Activated naive CD8-positive, alpha-beta T cell treated with anti-CD3 and anti-CD28 coated beads, Interleukin-2, amount 50 U/mL, for 24 hours (primary cell): Measurements from ENCODE around the gene SNRPA.
A peak's percentile ranks its signal among the peaks of the same experiment; 100 is the strongest.
"Not testable (repeated sequence)": the region's sequence is repeated elsewhere in the genome, so short reads cannot be mapped to it uniquely, and the experiment has no call there.

ENCODE experiments used
- ATAC-seq: fragments of 150-1000 bp; cut with Tn5 transposase; one replicate; pipeline ENCODE4 v1.10.0; 2021
- DNase-seq: peaks from one replicate; pipeline ENCODE4 v3.0.0; 2021
- H3K27ac Mint-ChIP-seq: one replicate; pipeline ENCODE4 v1.8.0; 2021; ENCODE audit warnings: mild to moderate bottlenecking, mixed read lengths
- H3K27me3 Mint-ChIP-seq: one replicate; pipeline ENCODE4 v1.8.0; 2021; ENCODE audit warnings: mixed read lengths
- H3K36me3 Mint-ChIP-seq: one replicate; pipeline ENCODE4 v1.8.0; 2021; ENCODE audit warnings: low read depth, mixed read lengths
- H3K4me1 Mint-ChIP-seq: one replicate; pipeline ENCODE4 v1.8.0; 2021; ENCODE audit warnings: mixed read lengths
- H3K4me3 Mint-ChIP-seq: one replicate; pipeline ENCODE4 v1.8.0; 2021; ENCODE audit warnings: mild to moderate bottlenecking, moderate library complexity, mixed read lengths
- H3K9me3 Mint-ChIP-seq: one replicate; pipeline ENCODE4 v1.8.0; 2021; ENCODE audit warnings: mixed read lengths

SNRPA gene

GRCh38 chr19:40803170-40803856, 52.3 kb downstream of the SNRPA start:
- Mint-ChIP-seq H3K36me3 (peaks cover 35% of the 10 kb centered on the region), H3K9me3 (no peaks in the 10 kb centered on the region), H3K4me1 (peaks cover 86% of the 10 kb centered on the region), H3K27ac (peak overlapping the region; percentile 93), H3K27me3 (no peaks in the 10 kb centered on the region), H3K4me3 (peak overlapping the region; percentile 90)
- ATAC-seq, result no peak
- no peak for DNase-seq

GRCh38 chr19:40803857-40804782, 53.1 kb downstream of the SNRPA start:
- peak; percentile 33 for ATAC-seq
- no peaks in the 10 kb centered on the region for H3K27me3 Mint-ChIP-seq
- H3K36me3 Mint-ChIP-seq, result peaks cover 36% of the 10 kb centered on the region
- H3K4me1 Mint-ChIP-seq, result peaks cover 84% of the 10 kb centered on the region
- peak overlapping the region; percentile 93 for H3K27ac Mint-ChIP-seq
- H3K9me3 Mint-ChIP-seq, result no peaks in the 10 kb centered on the region
- DNase-seq, result peak; percentile 53
- H3K4me3 Mint-ChIP-seq, result peak overlapping the region; percentile 90

- H3K27ac Mint-ChIP-seq, result peak overlapping the region; percentile 93
- DNase-seq (no peak), ATAC-seq (no peak)
- H3K36me3 Mint-ChIP-seq, result peaks cover 36% of the 10 kb centered on the region
- H3K4me1 Mint-ChIP-seq, result peaks cover 85% of the 10 kb centered on the region
- H3K4me3 Mint-ChIP-seq, result peak overlapping the region; percentile 90
- H3K27me3 Mint-ChIP-seq, result no peaks in the 10 kb centered on the region
- H3K9me3 Mint-ChIP-seq, result no peaks in the 10 kb centered on the region
These were observed 53.8 kb downstream of the SNRPA start for GRCh38 chr19:40804783-40805242.

- Mint-ChIP-seq H3K27ac (peak overlapping the region; percentile 93), H3K27me3 (no peaks in the 10 kb centered on the region), H3K9me3 (no peaks in the 10 kb centered on the region), H3K4me3 (peak overlapping the region; percentile 90), H3K36me3 (peaks cover 36% of the 10 kb centered on the region), H3K4me1 (peaks cover 85% of the 10 kb centered on the region)
- ATAC-seq, result no peak
- DNase-seq, result no peak
These were observed 54.4 kb downstream of the SNRPA start for GRCh38 chr19:40805258-40805868.

GRCh38 chr19:40806423-40807146, 55.6 kb downstream of the SNRPA start:
- Mint-ChIP-seq H3K27ac (peak overlapping the region; percentile 93), H3K36me3 (peaks cover 31% of the 10 kb centered on the region), H3K27me3 (no peaks in the 10 kb centered on the region), H3K4me1 (peaks cover 83% of the 10 kb centered on the region), H3K9me3 (no peaks in the 10 kb centered on the region), H3K4me3 (peak overlapping the region; percentile 64)
- DNase-seq (peak; percentile 87), ATAC-seq (peak; percentile 65)

GRCh38 chr19:40807147-40808020, 56.4 kb downstream of the SNRPA start:
- H3K4me3 Mint-ChIP-seq, result no peak overlapping the region
- no peaks in the 10 kb centered on the region for H3K27me3 Mint-ChIP-seq
- peaks cover 83% of the 10 kb centered on the region for H3K4me1 Mint-ChIP-seq
- ATAC-seq, result no peak
- H3K36me3 Mint-ChIP-seq, result peaks cover 25% of the 10 kb centered on the region
- H3K27ac Mint-ChIP-seq, result peak overlapping the region; percentile 93
- H3K9me3 Mint-ChIP-seq, result no peaks in the 10 kb centered on the region
- DNase-seq, result no peak

GRCh38 chr19:40808021-40808325, 57.0 kb downstream of the SNRPA start:
- H3K27ac Mint-ChIP-seq, result peak overlapping the region; percentile 93
- ATAC-seq (no peak), DNase-seq (no peak)
- no peaks in the 10 kb centered on the region for H3K27me3 Mint-ChIP-seq
- H3K4me3 Mint-ChIP-seq, result no peak overlapping the region
- H3K36me3 Mint-ChIP-seq, result peaks cover 25% of the 10 kb centered on the region
- peaks cover 82% of the 10 kb centered on the region for H3K4me1 Mint-ChIP-seq
- H3K9me3 Mint-ChIP-seq, result no peaks in the 10 kb centered on the region

- H3K36me3 Mint-ChIP-seq, result peaks cover 25% of the 10 kb centered on the region
These were observed 57.5 kb downstream of the SNRPA start for GRCh38 chr19:40808497-40808896.

GRCh38 chr19:40809358-40810086, 58.5 kb downstream of the SNRPA start:
- H3K27ac Mint-ChIP-seq, result no peak overlapping the region
- no peaks in the 10 kb centered on the region for H3K9me3 Mint-ChIP-seq
- no peak overlapping the region for H3K4me3 Mint-ChIP-seq
- DNase-seq (no peak), ATAC-seq (no peak)
- no peaks in the 10 kb centered on the region for H3K27me3 Mint-ChIP-seq
- peaks cover 66% of the 10 kb centered on the region for H3K4me1 Mint-ChIP-seq
- peaks cover 16% of the 10 kb centered on the region for H3K36me3 Mint-ChIP-seq

More at GRCh38 chr19:40808497-40808896, 57.5 kb downstream of the SNRPA start:
- H3K27me3 Mint-ChIP-seq, result no peaks in the 10 kb centered on the region
- DNase-seq (no peak), ATAC-seq (no peak)
- H3K9me3 Mint-ChIP-seq, result no peaks in the 10 kb centered on the region
- H3K4me1 Mint-ChIP-seq, result peaks cover 76% of the 10 kb centered on the region
- no peak overlapping the region for H3K4me3 Mint-ChIP-seq
- no peak overlapping the region for H3K27ac Mint-ChIP-seq

- no peak for ATAC-seq
- H3K4me3 Mint-ChIP-seq, result no peak overlapping the region
- H3K4me1 Mint-ChIP-seq, result peaks cover 60% of the 10 kb centered on the region
- H3K27ac Mint-ChIP-seq, result no peak overlapping the region
- no peak for DNase-seq
- H3K36me3 Mint-ChIP-seq, result peaks cover 11% of the 10 kb centered on the region
- H3K9me3 Mint-ChIP-seq, result no peaks in the 10 kb centered on the region
- H3K27me3 Mint-ChIP-seq, result no peaks in the 10 kb centered on the region
These were observed 59.2 kb downstream of the SNRPA start for GRCh38 chr19:40810160-40810559.

GRCh38 chr19:40810649-40811408, 59.8 kb downstream of the SNRPA start:
- not testable (repeated sequence) for H3K9me3 Mint-ChIP-seq, H3K27me3 Mint-ChIP-seq
- peaks cover 11% of the 10 kb centered on the region for H3K36me3 Mint-ChIP-seq
- peak overlapping the region; percentile 62 for H3K27ac Mint-ChIP-seq
- H3K4me3 Mint-ChIP-seq, result peak overlapping the region; percentile 81
- H3K4me1 Mint-ChIP-seq, result peaks cover 53% of the 10 kb centered on the region
- ATAC-seq, result peak; percentile 76
- DNase-seq, result peak; percentile 65

GRCh38 chr19:40811478-40812341, 60.7 kb downstream of the SNRPA start:
- Mint-ChIP-seq H3K36me3 (peaks cover 10% of the 10 kb centered on the region), H3K4me3 (peak overlapping the region; percentile 81), H3K27ac (peak overlapping the region; percentile 49), H3K9me3 (no peaks in the 10 kb centered on the region), H3K27me3 (no peaks in the 10 kb centered on the region), H3K4me1 (peaks cover 44% of the 10 kb centered on the region)
- DNase-seq, result no peak
- no peak for ATAC-seq
